Stimulated activated CD8-positive, alpha-beta memory T cell treated with anti-CD3 and anti-CD28 coated beads, Interleukin-7, amount 100 ng/mL, for 24 hours (primary cell): ENCODE measurements around the gene C1orf159.
"Not testable (repeated sequence)": the region's sequence is repeated elsewhere in the genome, so short reads cannot be mapped to it uniquely, and the experiment has no call there.

Experiments
- DNase-seq: peaks from one replicate; pipeline ENCODE4 v3.0.0-alpha.2; 2020; ENCODE audit warnings: low read depth

Gene C1orf159

GRCh38 chr1:1118011-1118875 lies 2.4 kb upstream of the C1orf159 start:
- DNase-seq = no peak

- no peak for DNase-seq
Observed at GRCh38 chr1:1117469-1117831, 1.6 kb upstream of the C1orf159 start.

GRCh38 chr1:1116701-1117468 lies 996 bp upstream of the C1orf159 start:
- DNase-seq = no peak

- no peak for DNase-seq
Observed at GRCh38 chr1:1115136-1115785, 628 bp downstream of the C1orf159 start.

GRCh38 chr1:1114431-1114830 lies 1.5 kb downstream of the C1orf159 start:
- DNase-seq = no peak

GRCh38 chr1:1112237-1112985 lies 3.5 kb downstream of the C1orf159 start:
- DNase-seq = no peak

GRCh38 chr1:1111516-1112236 lies 4.2 kb downstream of the C1orf159 start:
- DNase-seq = no peak

- DNase-seq = no peak
Observed at GRCh38 chr1:1110561-1110971, 5.3 kb downstream of the C1orf159 start.

- no peak for DNase-seq
Observed at GRCh38 chr1:1109743-1110142, 6.1 kb downstream of the C1orf159 start.

- no peak for DNase-seq
Observed at GRCh38 chr1:1106510-1107221, 9.2 kb downstream of the C1orf159 start.

- not testable (repeated sequence) for DNase-seq
Observed at GRCh38 chr1:1104152-1104551, 11.7 kb downstream of the C1orf159 start.

GRCh38 chr1:1101503-1101902 lies 14.4 kb downstream of the C1orf159 start:
- DNase-seq = no peak

- no peak for DNase-seq
Observed at GRCh38 chr1:1100296-1100695, 15.6 kb downstream of the C1orf159 start.

GRCh38 chr1:1099506-1100183 lies 16.2 kb downstream of the C1orf159 start:
- DNase-seq = no peak

- DNase-seq = no peak
Observed at GRCh38 chr1:1098681-1099421, 17.0 kb downstream of the C1orf159 start.

- DNase-seq = not testable (repeated sequence)
Observed at GRCh38 chr1:1096136-1096535, 19.8 kb downstream of the C1orf159 start.

- no peak for DNase-seq
Observed at GRCh38 chr1:1094981-1095380, 20.9 kb downstream of the C1orf159 start.

- no peak for DNase-seq
Observed at GRCh38 chr1:1093610-1093943, 22.3 kb downstream of the C1orf159 start.

GRCh38 chr1:1092894-1093609 lies 22.8 kb downstream of the C1orf159 start:
- DNase-seq = no peak
